Transverse colon (tissue), 4 donors: Measurements from ENCODE around the gene SLC6A9. TPM values are rescaled to one million over a fixed set of nuclear protein-coding genes. Genes with fewer than 3 reads are reported as not detected.
A peak's percentile ranks its signal among the peaks of the same experiment; 100 is the strongest.

ENCODE experiments used
- DNase-seq: peaks from one replicate; pipeline ENCODE4 v3.0.0-alpha.2; 2019
- H3K27ac ChIP-seq, 4 donors: fragments of 200-600 bp; sonication (generic); 2 replicates each; pipeline ENCODE4 v1.5.1; 2016 to 2018; ENCODE audit warnings: inconsistent platforms in 4 of 4
- H3K27me3 ChIP-seq: fragments of 200-600 bp; sonication (generic); 2 replicates; pipeline ENCODE4 v1.5.1; 2017; ENCODE audit warnings: inconsistent platforms
- H3K36me3 ChIP-seq, 4 donors: fragments of 200-600 bp; sonication (generic); 2 replicates each; pipeline ENCODE4 v1.5.1; 2017 to 2019; ENCODE audit warnings: inconsistent platforms in 4 of 4
- H3K4me1 ChIP-seq, 4 donors: fragments of 200-600 bp; sonication (generic); 2 replicates each; pipeline ENCODE4 v1.5.1; 2017 to 2020; ENCODE audit warnings: inconsistent platforms in 4 of 4
- H3K4me3 ChIP-seq, 4 donors: fragments of 200-600 bp; sonication (generic); 1 replicate in 1 of 4; 2 replicates in 3 of 4; pipeline versions ENCODE4 v1.5.1 to v1.6.1; 2017 to 2019; ENCODE audit warnings: inconsistent platforms in 4 of 4
- H3K9me3 ChIP-seq, 2 donors: fragments of 200-600 bp; sonication (generic); 2 replicates each; pipeline ENCODE4 v1.5.1; 2017 to 2019; ENCODE audit warnings: inconsistent platforms in 2 of 2
- CTCF ChIP-seq, 5 experiments: fragments of 200-600 bp in 3 of 5; fragments of 450-650 bp in 2 of 5; sonication (generic) in 3 of 5; IDR thresholded peaks; 1 replicate in 2 of 5; 2 replicates in 3 of 5; pipeline ENCODE4 v1.5.1; 2016 to 2017; ENCODE audit warnings: antibody characterized with exemption in 5 of 5, inconsistent platforms in 3 of 5, mild to moderate bottlenecking in 2 of 5, moderate library complexity in 1 of 5
- EP300 ChIP-seq: sonication (generic); formaldehyde crosslinking; IDR thresholded peaks from one replicate; pipeline ENCODE4 v1.6.1; 2017; ENCODE audit warnings: antibody characterized with exemption, low read depth
- POLR2A ChIP-seq: fragments of 450-650 bp; IDR thresholded peaks from one replicate; pipeline ENCODE4 v1.6.1; 2016; ENCODE audit warnings: antibody characterized with exemption, mild to moderate bottlenecking, moderate library complexity
- POLR2AphosphoS5 ChIP-seq, 3 donors: sonication (generic); formaldehyde crosslinking; IDR thresholded peaks; one replicate each; pipeline ENCODE4 v1.6.1; 2016; ENCODE audit warnings: antibody characterized with exemption in 3 of 3
- WGBS, 2 donors: methylation state at CpG; one replicate each; pipeline ENCODE4 v1.1.5; 2018; ENCODE audit warnings: low coverage in 1 of 2; 5-methylcytosine and 5-hydroxymethylcytosine counted together
- in situ Hi-C, 4 donors: fragments of 200-750 bp; cut with MboI; loops; one replicate each; pipeline versions ENCODE4 v1.15.0 to v1.15.1; 2017; ENCODE audit warnings: low sequenced_read_pairs in 3 of 4, low pct_ligation_motif_present in 1 of 4, low pct_unique_long_range_greater_than_20kb in 1 of 4
- intact Hi-C: fragments of 100-400 bp; cut with DNase I; formaldehyde crosslinking; loops from one replicate; pipeline ENCODE4 v1.15.1; 2023; ENCODE audit warnings: low total_unique reads
- total RNA-seq, 4 donors: library from RNA; depleted of rRNA; stranded (reverse); fragments of >200 nt; gene quantifications; one replicate each; pipeline ENCODE4 v1.1.0, GENCODE V29; 2016

SLC6A9 gene
- total RNA-seq, 4 donors from 2014 or later = 22.4 to 31.8 (median 29.5) TPM

DNA sequence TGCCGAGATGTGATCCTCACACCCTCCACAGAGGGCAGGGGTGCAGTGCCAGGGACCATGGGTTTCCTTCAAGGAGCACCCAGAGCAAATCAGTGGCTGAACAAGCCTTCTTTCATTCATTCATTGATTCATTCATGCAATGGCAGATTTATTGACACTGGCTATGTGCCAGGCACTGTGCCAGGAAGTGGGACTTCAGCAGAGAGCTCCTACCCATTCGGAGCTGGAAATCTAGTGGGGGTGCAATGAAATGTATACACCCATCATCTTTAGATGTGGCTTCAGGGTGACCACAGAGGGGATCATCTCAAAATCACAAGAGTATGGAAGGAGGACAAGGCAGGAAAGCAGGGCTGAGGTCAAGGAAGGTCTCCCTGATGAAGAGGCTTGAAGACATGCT, 18.9 kb downstream of the SLC6A9 start:
- WGBS, 2 donors = 66% methylated on average over 2 of the region's 2 CpGs; no CpG with 5 or more reads in 1 of the 2 donors
- Histone ChIP-seq H3K27ac (no peak overlapping the region), H3K9me3 (no peaks in the 10 kb centered on the region), H3K36me3 (no peaks in the 10 kb centered on the region), H3K27me3 (no peaks in the 10 kb centered on the region), H3K4me3 (no peak overlapping the region), H3K4me1 (peaks cover 7 to 46% (median 29%) of the 10 kb centered on the region in 4 donors)
- intact Hi-C loops = no loop called here
- in situ Hi-C loops = no loop called here
- peak; percentile 46 for DNase-seq
- TF ChIP-seq POLR2AphosphoS5 (IDR thresholded peaks at IDR 0.05) (no peak), EP300 (no peak), POLR2A (no peak)

DNA sequence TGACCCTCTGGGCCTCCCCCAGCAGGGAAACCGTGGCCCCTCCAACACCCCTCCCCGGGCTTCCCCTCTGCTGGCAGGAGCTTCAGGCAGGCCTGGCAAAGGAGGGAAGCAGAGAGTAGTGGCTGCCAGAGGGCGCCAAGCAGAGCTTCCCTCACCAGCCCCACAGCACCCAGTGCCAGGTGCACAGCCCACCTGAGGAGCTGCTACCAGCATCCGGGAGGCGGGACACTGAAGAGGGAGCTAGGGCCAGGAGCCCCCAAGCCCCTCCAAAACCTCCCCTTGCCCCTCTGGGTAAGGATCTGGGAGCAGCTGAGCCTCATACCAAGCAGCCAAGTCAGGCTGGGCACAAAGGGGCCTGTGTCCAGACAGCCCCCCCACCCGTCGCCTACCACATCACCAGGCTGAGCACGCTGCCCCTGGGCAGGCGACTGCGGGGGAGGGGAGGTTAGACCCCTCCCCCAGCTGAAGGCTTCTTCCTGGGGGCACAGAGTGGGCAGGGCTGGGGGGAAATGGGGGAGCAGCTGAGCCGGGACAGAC, 20.3 kb downstream of the SLC6A9 start:
- DNase-seq = no peak
- 84% methylated on average over 11 of the region's 11 CpGs; no CpG with 5 or more reads in 1 of the 2 donors for whole genome bisulfite sequencing, 2 donors
- H3K36me3 ChIP-seq = no peaks in the 10 kb centered on the region
- no peak for TF ChIP-seq EP300
- in situ Hi-C loops = no loop called here
- intact Hi-C loops = no loop called here
- H3K27me3 ChIP-seq = no peaks in the 10 kb centered on the region
- H3K9me3 ChIP-seq = no peaks in the 10 kb centered on the region
- H3K4me1 ChIP-seq = peaks cover 7 to 47% (median 29%) of the 10 kb centered on the region in 4 donors
- no peak overlapping the region for H3K27ac ChIP-seq
- H3K4me3 ChIP-seq = no peak overlapping the region

- WGBS, 2 donors = 96 to 98% methylated on average over 7 to 12 of the region's 12 CpGs
- no peaks in the 10 kb centered on the region for H3K9me3 ChIP-seq
- H3K27me3 ChIP-seq = no peaks in the 10 kb centered on the region
- H3K27ac ChIP-seq = no peak overlapping the region
- DNase-seq = no peak
- no peak overlapping the region for H3K4me3 ChIP-seq
- intact Hi-C loops = loop anchor here (5.0 kb wide), 1 partner anchor 39 kb away; no protein-coding TSS in a partner anchor
- TF ChIP-seq POLR2AphosphoS5 (IDR thresholded peaks at IDR 0.05) (no peak), POLR2A (no peak), CTCF (IDR thresholded peaks at IDR 0.05) (no peak), EP300 (no peak)
- peaks cover 0 to 28% (median 10%) of the 10 kb centered on the region in 4 donors for H3K4me1 ChIP-seq
- no peaks in the 10 kb centered on the region for H3K36me3 ChIP-seq
- in situ Hi-C loops = loop anchor here in 1 of 4 donors (5.0 kb wide), 1 partner anchor 34 kb away; no protein-coding TSS in a partner anchor
Measured at GRCh38 chr1:44008259-44008658, 23.0 kb downstream of the SLC6A9 start.

GRCh38 chr1:44002606-44003157, 28.6 kb downstream of the SLC6A9 start:
- Histone ChIP-seq H3K27me3 (no peaks in the 10 kb centered on the region), H3K4me3 (no peak overlapping the region), H3K36me3 (no peaks in the 10 kb centered on the region), H3K27ac (no peak overlapping the region), H3K4me1 (peaks cover 0 to 5% (median 2%) of the 10 kb centered on the region in 4 donors), H3K9me3 (no peaks in the 10 kb centered on the region)
- TF ChIP-seq POLR2A = no peak
- no peak for TF ChIP-seq POLR2AphosphoS5 (IDR thresholded peaks at IDR 0.05)
- TF ChIP-seq CTCF (IDR thresholded peaks at IDR 0.05) = no peak
- no peak for TF ChIP-seq EP300
- in situ Hi-C loops (no loop called here), intact Hi-C loops (loop anchor here (5.0 kb wide), 1 partner anchor 35 kb away; no protein-coding TSS in a partner anchor)
- 85% methylated on average over 14 of the region's 14 CpGs; no CpG with 5 or more reads in 1 of the 2 donors for WGBS, 2 donors
- no peak for DNase-seq

GRCh38 chr1:44002165-44002564, 29.1 kb downstream of the SLC6A9 start:
- no peak for TF ChIP-seq POLR2AphosphoS5 (IDR thresholded peaks at IDR 0.05)
- no peak for TF ChIP-seq CTCF (IDR thresholded peaks at IDR 0.05)
- TF ChIP-seq EP300 = no peak
- no peak for TF ChIP-seq POLR2A
- DNase-seq = no peak
- 82% methylated on average over 8 of the region's 8 CpGs; no CpG with 5 or more reads in 1 of the 2 donors for WGBS, 2 donors
- intact Hi-C loops (loop anchor here (5.0 kb wide), 1 partner anchor 35 kb away; no protein-coding TSS in a partner anchor), in situ Hi-C loops (no loop called here)
- H3K27me3 ChIP-seq = no peaks in the 10 kb centered on the region
- H3K36me3 ChIP-seq = no peaks in the 10 kb centered on the region
- H3K27ac ChIP-seq = no peak overlapping the region
- H3K4me1 ChIP-seq = peaks cover 0 to 8% (median 4%) of the 10 kb centered on the region in 4 donors
- H3K4me3 ChIP-seq = no peak overlapping the region
- H3K9me3 ChIP-seq = no peaks in the 10 kb centered on the region
